Endodermal cell (in vitro differentiated cells): ENCODE measurements around the gene AP2A1. TPM values are rescaled to one million over a fixed set of nuclear protein-coding genes. Genes with fewer than 3 reads are reported as not detected.

Experiments used
- DNase-seq: peaks from one replicate; pipeline ENCODE4 v3.0.0-alpha.2; 2017
- H3K27ac ChIP-seq: 2 replicates; pipeline ENCODE4 v1.5.1; 2013; ENCODE audit warnings: mild to moderate bottlenecking, low read depth, low read length, moderate library complexity
- H3K27me3 ChIP-seq: 2 replicates; pipeline ENCODE4 v1.6.1; 2013; ENCODE audit warnings: mild to moderate bottlenecking, low read length, moderate library complexity; ENCODE audit not compliant: insufficient read depth, control insufficient read depth, poor library complexity, severe bottlenecking
- H3K36me3 ChIP-seq: 2 replicates; pipeline ENCODE4 v1.7.0; 2013; ENCODE audit warnings: mild to moderate bottlenecking, low read length, moderate library complexity; ENCODE audit not compliant: control insufficient read depth, insufficient read depth
- H3K4me1 ChIP-seq: one replicate; pipeline ENCODE4 v1.7.0; 2013; ENCODE audit warnings: low read length; ENCODE audit not compliant: control insufficient read depth, insufficient read depth
- H3K4me3 ChIP-seq: 2 replicates; pipeline ENCODE4 v1.5.1; 2013; ENCODE audit warnings: mild to moderate bottlenecking, low read length, moderate library complexity
- H3K9ac ChIP-seq: 2 replicates; pipeline ENCODE4 v1.6.1; 2013; ENCODE audit warnings: mild to moderate bottlenecking, low read length, moderate library complexity; ENCODE audit not compliant: poor library complexity, severe bottlenecking; ENCODE audit errors: extremely low read depth
- H3K9me3 ChIP-seq: 2 replicates; pipeline ENCODE4 v1.6.1; 2013; ENCODE audit warnings: mild to moderate bottlenecking, low read length, moderate library complexity; ENCODE audit not compliant: control insufficient read depth
- H3K27ac Mint-ChIP-seq: 2 replicates; pipeline ENCODE4 v1.8.0; 2020; ENCODE audit warnings: mixed read lengths
- H3K27me3 Mint-ChIP-seq: 2 replicates; pipeline ENCODE4 v1.8.0; 2021; ENCODE audit warnings: mild to moderate bottlenecking, mixed read lengths; ENCODE audit not compliant: insufficient read depth
- H3K36me3 Mint-ChIP-seq: 2 replicates; pipeline ENCODE4 v1.8.0; 2020; ENCODE audit warnings: low read depth, mixed read lengths
- H3K4me1 Mint-ChIP-seq: 2 replicates; pipeline ENCODE4 v1.8.0; 2020; ENCODE audit warnings: mixed read lengths
- H3K4me3 Mint-ChIP-seq: 2 replicates; pipeline ENCODE4 v1.8.0; 2020; ENCODE audit warnings: mild to moderate bottlenecking, moderate library complexity, mixed read lengths
- H3K9me3 Mint-ChIP-seq: 2 replicates; pipeline ENCODE4 v1.8.0; 2020; ENCODE audit warnings: mild to moderate bottlenecking, mixed read lengths
- CTCF ChIP-seq: fragments of 200-600 bp; sonication (generic); conservative IDR thresholded peaks from 2 replicates; pipeline ENCODE4 v1.5.0; 2021; ENCODE audit warnings: antibody characterized with exemption, mild to moderate bottlenecking
- WGBS, 2 experiments: methylation state at CpG; one replicate each; pipeline versions ENCODE4 v1.1.5 to v1.1.7; 2013; ENCODE audit warnings: missing lambda C conversion rate in 2 of 2, mixed read lengths in 1 of 2; ENCODE audit not compliant: insufficient coverage in 1 of 2, insufficient read length in 1 of 2; 5-methylcytosine and 5-hydroxymethylcytosine counted together
- total RNA-seq, 2 donors: library from RNA; stranded (reverse); fragmentation: NEBNext Ultra II Directional in 1 of 2; extraction: Animal tissue kit (Norgen Biotek cat#: 25700) in 1 of 2; gene quantifications; 2 replicates in 1 of 2; 3 replicates in 1 of 2; pipeline ENCODE4 v1.2.1, GENCODE V29; 2021

Gene AP2A1
- total RNA-seq, 2 donors from 2014 or later = 100 to 110 TPM

- H3K4me3 Mint-ChIP-seq = no peak overlapping the region
- peaks cover 42% of the 10 kb centered on the region for H3K36me3 ChIP-seq
- no peak overlapping the region for H3K9ac ChIP-seq
- no peak overlapping the region for H3K27ac Mint-ChIP-seq
- TF ChIP-seq CTCF = no peak
- DNase-seq = no peak
- H3K27me3 Mint-ChIP-seq = no peaks in the 10 kb centered on the region
- H3K36me3 Mint-ChIP-seq = peaks cover 60% of the 10 kb centered on the region
- peaks cover 3% of the 10 kb centered on the region for H3K4me1 Mint-ChIP-seq
- H3K9me3 ChIP-seq = no peaks in the 10 kb centered on the region
- H3K9me3 Mint-ChIP-seq = no peaks in the 10 kb centered on the region
- H3K4me1 ChIP-seq = no peaks in the 10 kb centered on the region
- no peaks in the 10 kb centered on the region for H3K27me3 ChIP-seq
- H3K27ac ChIP-seq = no peak overlapping the region
- no peak overlapping the region for H3K4me3 ChIP-seq
- 91 to 97% methylated on average over 15 to 24 of the region's 24 CpGs for WGBS, 2 experiments
Observed at GRCh38 chr19:49802836-49803528, 36.2 kb downstream of the AP2A1 start.

- Mint-ChIP-seq H3K9me3 (no peaks in the 10 kb centered on the region), H3K36me3 (peaks cover 56% of the 10 kb centered on the region), H3K27ac (no peak overlapping the region), H3K27me3 (no peaks in the 10 kb centered on the region), H3K4me3 (no peak overlapping the region), H3K4me1 (peaks cover 3% of the 10 kb centered on the region)
- no peak overlapping the region for H3K9ac ChIP-seq
- no peaks in the 10 kb centered on the region for H3K4me1 ChIP-seq
- DNase-seq = no peak
- 97 to 98% methylated on average over 6 of the region's 6 CpGs for WGBS, 2 experiments
- H3K9me3 ChIP-seq = no peaks in the 10 kb centered on the region
- H3K27ac ChIP-seq = no peak overlapping the region
- TF ChIP-seq CTCF = no peak
- H3K27me3 ChIP-seq = no peaks in the 10 kb centered on the region
- H3K36me3 ChIP-seq = peaks cover 44% of the 10 kb centered on the region
- H3K4me3 ChIP-seq = no peak overlapping the region
Observed at GRCh38 chr19:49803529-49803856, 36.7 kb downstream of the AP2A1 start.

- WGBS, 2 experiments = 93 to 94% methylated on average over 17 to 20 of the region's 20 CpGs
- H3K4me1 Mint-ChIP-seq = peaks cover 8% of the 10 kb centered on the region
- no peak for DNase-seq
- H3K4me3 Mint-ChIP-seq = no peak overlapping the region
- H3K27ac Mint-ChIP-seq = peak overlapping the region; percentile 37
- peaks cover 1% of the 10 kb centered on the region for H3K27me3 Mint-ChIP-seq
- peaks cover 33% of the 10 kb centered on the region for H3K36me3 ChIP-seq
- H3K9ac ChIP-seq = no peak overlapping the region
- no peaks in the 10 kb centered on the region for H3K9me3 Mint-ChIP-seq
- no peaks in the 10 kb centered on the region for H3K9me3 ChIP-seq
- no peaks in the 10 kb centered on the region for H3K27me3 ChIP-seq
- TF ChIP-seq CTCF = no peak
- no peaks in the 10 kb centered on the region for H3K4me1 ChIP-seq
- H3K36me3 Mint-ChIP-seq = peaks cover 38% of the 10 kb centered on the region
- H3K4me3 ChIP-seq = no peak overlapping the region
- no peak overlapping the region for H3K27ac ChIP-seq
Observed at GRCh38 chr19:49805822-49806619, 39.2 kb downstream of the AP2A1 start.
